Smooth muscle cell (in vitro differentiated cells): ENCODE results near the gene CYRIA. TPM values are rescaled to one million over a fixed set of nuclear protein-coding genes. Genes with fewer than 3 reads are reported as not detected.

ENCODE experiments used
- DNase-seq: peaks from one replicate; lab custom pipeline; 2025; ENCODE audit not compliant: unreplicated experiment; lab: John Stamatoyannopoulos, UW
- H2AFZ ChIP-seq: fragments of 200-600 bp; sonication (generic); 2 replicates; pipeline ENCODE4 v1.6.0; 2016; ENCODE audit warnings: antibody characterized with exemption, low read depth, mild to moderate bottlenecking
- H3F3A ChIP-seq: fragments of 200-600 bp; sonication (generic); 2 replicates; pipeline ENCODE4 v1.6.0; 2017; ENCODE audit warnings: antibody characterized with exemption, low read depth
- H3K27ac ChIP-seq: fragments of 200-600 bp; sonication (generic); 2 replicates; pipeline ENCODE4 v1.5.1; 2016; ENCODE audit warnings: low read depth, mild to moderate bottlenecking
- H3K27me3 ChIP-seq: fragments of 200-600 bp; sonication (generic); 2 replicates; pipeline ENCODE4 v1.6.1; 2016; ENCODE audit warnings: low read depth, mild to moderate bottlenecking
- H3K36me3 ChIP-seq: fragments of 200-600 bp; sonication (generic); 2 replicates; pipeline ENCODE4 v1.5.1; 2016; ENCODE audit warnings: low read depth
- H3K4me1 ChIP-seq: fragments of 200-600 bp; sonication (generic); 2 replicates; pipeline ENCODE4 v1.5.1; 2016; ENCODE audit warnings: low read depth
- H3K4me2 ChIP-seq: fragments of 200-600 bp; sonication (generic); 2 replicates; pipeline ENCODE4 v1.6.0; 2016; ENCODE audit warnings: mild to moderate bottlenecking
- H3K4me3 ChIP-seq: fragments of 200-600 bp; sonication (generic); 2 replicates; pipeline ENCODE4 v1.5.1; 2016; ENCODE audit warnings: mild to moderate bottlenecking
- H3K79me2 ChIP-seq: fragments of 200-600 bp; sonication (generic); 2 replicates; pipeline ENCODE4 v1.6.0; 2016; ENCODE audit warnings: low read depth, mild to moderate bottlenecking
- H3K9ac ChIP-seq: fragments of 200-600 bp; sonication (generic); 2 replicates; pipeline ENCODE4 v1.6.0; 2016; ENCODE audit warnings: low read depth
- H3K9me3 ChIP-seq: fragments of 200-600 bp; sonication (generic); replicated peaks from 2 replicates; pipeline ENCODE4 v1.5.1; 2016; ENCODE audit warnings: low read depth
- H4K20me1 ChIP-seq: fragments of 200-600 bp; sonication (generic); 2 replicates; pipeline ENCODE4 v1.6.0; 2016; ENCODE audit warnings: low read depth
- WGBS: methylation state at CpG from one replicate; pipeline ENCODE4 v1.1.7; 2016; ENCODE audit warnings: low lambda C conversion rate; 5-methylcytosine and 5-hydroxymethylcytosine counted together
- polyA plus RNA-seq: library from polyadenylated mRNA; unstranded; fragments of >200 nt; fragmentation: Nextera tagmentation; extraction: Ambion mirVana; gene quantifications from 2 replicates; pipeline ENCODE4 v1.2.1, GENCODE V29; 2016
- total RNA-seq: library from RNA; depleted of rRNA; stranded (reverse); fragments of >200 nt; gene quantifications from 2 replicates; pipeline ENCODE4 v1.2.3, GENCODE V29; 2014
- TF ChIP-seq, protein P1 (sequence below): fragments of 200-600 bp; sonication (generic); IDR thresholded peaks from 2 replicates; pipeline ENCODE4 v1.5.1; 2017; ENCODE audit warnings: borderline replicate concordance, mild to moderate bottlenecking, antibody characterized with exemption; ENCODE audit not compliant: insufficient read depth, poor library complexity, severe bottlenecking

CYRIA gene
- total and polyA plus RNA-seq, 2 experiments from 2014 or later: 1.7 to 5.8 TPM

DNA sequence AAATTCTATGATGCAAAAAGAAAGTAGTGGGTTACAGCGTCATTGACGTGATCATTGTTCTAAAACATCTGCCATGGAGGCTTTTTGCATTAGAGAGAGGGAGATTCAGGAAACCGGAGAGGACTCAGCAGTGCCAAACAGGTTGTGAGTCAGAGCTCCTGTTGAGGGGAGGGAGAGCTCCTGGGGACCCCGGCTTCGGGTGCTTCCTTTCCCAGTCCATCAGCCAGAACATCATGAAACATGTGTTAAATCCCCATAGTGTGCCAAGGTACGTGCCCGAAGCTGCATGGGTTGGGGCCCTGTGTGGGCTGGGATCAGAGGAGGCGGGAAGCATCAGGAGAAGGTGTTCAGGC is 791 bp upstream of the CYRIA start:
- Histone ChIP-seq H3K27me3 (no peaks in the 10 kb centered on the region), H3K79me2 (no peaks in the 10 kb centered on the region), H4K20me1 (no peaks in the 10 kb centered on the region), H3K9ac (no peak overlapping the region), H3F3A (no peaks in the 10 kb centered on the region), H2AFZ (peak overlapping the region; percentile 75), H3K27ac (no peak overlapping the region), H3K9me3 (no peaks in the 10 kb centered on the region), H3K4me1 (no peaks in the 10 kb centered on the region), H3K36me3 (no peaks in the 10 kb centered on the region), H3K4me3 (peak overlapping the region; percentile 61), H3K4me2 (peak overlapping the region; percentile 93)
- 60% methylated on average over 8 of the region's 8 CpGs for WGBS
- no peak for DNase-seq
- TF ChIP-seq, protein P1, sequence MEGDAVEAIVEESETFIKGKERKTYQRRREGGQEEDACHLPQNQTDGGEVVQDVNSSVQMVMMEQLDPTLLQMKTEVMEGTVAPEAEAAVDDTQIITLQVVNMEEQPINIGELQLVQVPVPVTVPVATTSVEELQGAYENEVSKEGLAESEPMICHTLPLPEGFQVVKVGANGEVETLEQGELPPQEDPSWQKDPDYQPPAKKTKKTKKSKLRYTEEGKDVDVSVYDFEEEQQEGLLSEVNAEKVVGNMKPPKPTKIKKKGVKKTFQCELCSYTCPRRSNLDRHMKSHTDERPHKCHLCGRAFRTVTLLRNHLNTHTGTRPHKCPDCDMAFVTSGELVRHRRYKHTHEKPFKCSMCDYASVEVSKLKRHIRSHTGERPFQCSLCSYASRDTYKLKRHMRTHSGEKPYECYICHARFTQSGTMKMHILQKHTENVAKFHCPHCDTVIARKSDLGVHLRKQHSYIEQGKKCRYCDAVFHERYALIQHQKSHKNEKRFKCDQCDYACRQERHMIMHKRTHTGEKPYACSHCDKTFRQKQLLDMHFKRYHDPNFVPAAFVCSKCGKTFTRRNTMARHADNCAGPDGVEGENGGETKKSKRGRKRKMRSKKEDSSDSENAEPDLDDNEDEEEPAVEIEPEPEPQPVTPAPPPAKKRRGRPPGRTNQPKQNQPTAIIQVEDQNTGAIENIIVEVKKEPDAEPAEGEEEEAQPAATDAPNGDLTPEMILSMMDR: no peak

DNA sequence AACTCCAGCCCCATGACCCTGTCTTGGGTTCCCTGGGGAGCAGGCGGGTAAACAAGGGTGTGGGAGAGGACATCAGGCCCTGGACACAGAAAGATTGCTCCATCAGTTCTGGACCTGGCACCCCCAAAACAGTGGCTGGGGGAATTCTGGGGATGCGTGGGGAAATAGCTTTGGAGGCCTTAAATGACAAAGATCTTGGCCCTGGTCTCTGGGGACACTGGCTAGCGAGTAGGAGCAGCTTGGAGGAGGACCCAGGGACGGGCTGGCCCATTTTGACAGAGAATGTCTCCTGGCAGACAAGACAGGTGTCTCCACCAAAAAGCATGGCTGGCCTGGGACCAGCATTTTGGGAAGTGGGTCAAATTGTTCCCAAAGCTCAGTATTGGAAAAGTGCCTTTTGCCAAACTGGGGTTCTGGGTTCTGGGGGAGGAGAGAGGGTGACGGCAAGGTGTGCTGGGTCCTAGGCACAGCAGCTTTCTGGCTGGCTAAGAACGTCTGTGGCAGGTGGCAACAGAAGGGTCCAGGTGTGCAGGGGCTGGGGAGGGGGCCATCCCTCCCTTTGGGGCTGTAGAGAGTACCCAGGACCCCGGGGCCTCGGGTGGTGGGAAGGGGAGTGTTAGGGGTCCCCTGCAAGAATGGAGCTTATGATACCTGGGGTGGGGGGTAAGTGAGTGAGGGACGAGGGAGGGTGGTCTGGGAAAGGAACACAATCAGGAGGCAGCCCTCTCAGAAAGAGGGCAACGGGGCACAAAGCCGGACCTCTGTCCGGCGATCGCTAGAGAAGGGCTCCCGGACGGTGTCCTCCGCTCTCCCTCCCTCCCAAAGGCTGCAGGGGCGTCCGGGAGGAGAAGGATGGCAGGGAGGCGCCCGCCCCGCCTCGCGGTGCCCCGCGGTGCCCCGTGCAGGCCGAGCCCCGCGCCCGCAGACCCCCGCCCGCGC is 556 bp downstream of the CYRIA start:
- H3K4me3 ChIP-seq: peak overlapping the region; percentile 48
- TF ChIP-seq, protein P1: no peak
- no peaks in the 10 kb centered on the region for H4K20me1 ChIP-seq
- no peaks in the 10 kb centered on the region for H3K9me3 ChIP-seq
- H3K27me3 ChIP-seq: no peaks in the 10 kb centered on the region
- H3K4me1 ChIP-seq: no peaks in the 10 kb centered on the region
- no peaks in the 10 kb centered on the region for H3K36me3 ChIP-seq
- no peak for DNase-seq
- H3K27ac ChIP-seq: no peak overlapping the region
- no peak overlapping the region for H2AFZ ChIP-seq
- no peak overlapping the region for H3K9ac ChIP-seq
- WGBS: 31% methylated on average over 16 of the region's 34 CpGs
- H3K79me2 ChIP-seq: no peaks in the 10 kb centered on the region
- peak overlapping the region; percentile 87 for H3K4me2 ChIP-seq
- no peaks in the 10 kb centered on the region for H3F3A ChIP-seq

DNA sequence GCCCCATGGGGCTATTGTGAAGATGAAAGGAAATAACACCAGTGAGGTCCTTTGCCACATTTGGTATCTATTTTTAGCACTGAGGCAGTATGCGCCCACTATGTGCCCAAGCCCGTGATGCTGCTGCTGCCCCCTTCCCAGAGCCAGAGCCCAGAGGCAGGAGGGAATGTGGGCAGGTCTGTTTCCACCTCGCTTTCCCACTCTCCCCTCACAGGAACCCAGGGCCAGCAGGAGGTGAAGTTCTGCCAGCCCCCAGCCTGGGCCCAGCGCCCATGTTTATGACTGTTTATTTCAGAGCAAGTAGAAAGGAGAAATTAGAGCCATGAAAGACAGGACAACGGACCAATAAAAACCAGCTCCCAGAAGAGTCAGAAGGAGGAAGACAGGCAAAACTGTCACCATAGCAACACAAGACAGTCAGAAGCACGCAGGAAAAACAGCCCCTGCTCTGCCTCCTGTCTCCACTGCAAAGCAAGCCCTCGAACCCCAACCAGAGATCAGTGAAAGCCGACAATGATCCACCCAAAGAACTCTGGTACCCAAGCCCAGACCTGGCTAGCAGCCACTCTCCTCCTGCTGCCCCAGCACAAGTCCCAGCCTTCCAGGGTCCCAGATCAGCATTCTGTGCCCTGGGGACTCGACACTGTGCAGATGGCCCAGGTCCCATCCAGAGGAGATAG is 1.4 kb downstream of the CYRIA start:
- peak overlapping the region; percentile 87 for H3K4me2 ChIP-seq

More for the DNA sequence above, 1.4 kb downstream of the CYRIA start:
- Histone ChIP-seq H3F3A (no peaks in the 10 kb centered on the region), H3K27me3 (no peaks in the 10 kb centered on the region), H3K79me2 (no peaks in the 10 kb centered on the region), H3K4me3 (no peak overlapping the region), H2AFZ (no peak overlapping the region), H3K27ac (no peak overlapping the region), H3K9me3 (no peaks in the 10 kb centered on the region), H3K9ac (no peak overlapping the region), H3K36me3 (no peaks in the 10 kb centered on the region), H3K4me1 (no peaks in the 10 kb centered on the region), H4K20me1 (no peaks in the 10 kb centered on the region)
- 73% methylated on average over 9 of the region's 9 CpGs for WGBS
- TF ChIP-seq, protein P1: no peak
- DNase-seq: no peak
